Neuronal stem cell (in vitro differentiated cells): ENCODE data around the gene MCCD1.

Source experiments
- DNase-seq: peaks from one replicate; pipeline ENCODE4 v3.0.0-alpha.2; 2013; ENCODE audit warnings: low spot score
- H2AFZ ChIP-seq: one replicate; pipeline ENCODE4 v1.6.1; 2013; ENCODE audit warnings: mild to moderate bottlenecking, low read length, inconsistent platforms
- H2AK5ac ChIP-seq: 2 replicates; pipeline ENCODE4 v1.6.1; 2013; ENCODE audit warnings: low read depth, mild to moderate bottlenecking, inconsistent platforms, low read length, moderate library complexity, mixed read lengths
- H2BK120ac ChIP-seq: 2 replicates; pipeline ENCODE4 v1.6.1; 2013; ENCODE audit warnings: low read depth, mild to moderate bottlenecking, inconsistent platforms, low read length, moderate library complexity, mixed read lengths
- H2BK12ac ChIP-seq: one replicate; pipeline ENCODE4 v1.6.1; 2013; ENCODE audit warnings: low read length, inconsistent platforms
- H2BK15ac ChIP-seq: 2 replicates; pipeline ENCODE4 v1.6.1; 2013; ENCODE audit warnings: mild to moderate bottlenecking, low read length, inconsistent platforms, mixed read lengths
- H2BK5ac ChIP-seq: one replicate; pipeline ENCODE4 v1.6.1; 2013; ENCODE audit warnings: inconsistent platforms, mild to moderate bottlenecking, low read length, moderate library complexity
- H3K14ac ChIP-seq: one replicate; pipeline ENCODE4 v1.6.1; 2013; ENCODE audit warnings: low read length, inconsistent platforms
- H3K18ac ChIP-seq: 2 replicates; pipeline ENCODE4 v1.6.1; 2013; ENCODE audit warnings: low read length, inconsistent platforms
- H3K23ac ChIP-seq: 2 replicates; pipeline ENCODE4 v1.6.1; 2013; ENCODE audit warnings: low read depth, mild to moderate bottlenecking, mixed read lengths, low read length, inconsistent platforms; ENCODE audit not compliant: poor library complexity
- H3K27ac ChIP-seq: replicated peaks from 3 replicates; pipeline ENCODE4 v1.5.1; 2013; ENCODE audit warnings: low read length, inconsistent platforms
- H3K27me3 ChIP-seq, 3 experiments: 2 replicates each; pipeline ENCODE4 v1.6.1; 2013; ENCODE audit warnings: low read length in 3 of 3, mild to moderate bottlenecking in 2 of 3, inconsistent platforms in 1 of 3, low read depth in 1 of 3, mixed read lengths in 1 of 3, moderate library complexity in 1 of 3; ENCODE audit not compliant: control insufficient read depth in 3 of 3, insufficient read depth in 3 of 3
- H3K36me3 ChIP-seq, 2 donors: replicated peaks in 1 of 2; 2 replicates each; pipeline ENCODE4 v1.6.1; 2013; ENCODE audit warnings: low read length in 2 of 2; ENCODE audit not compliant: control insufficient read depth in 2 of 2, insufficient read depth in 2 of 2
- H3K4ac ChIP-seq: 2 replicates; pipeline ENCODE4 v1.6.1; 2013; ENCODE audit warnings: inconsistent platforms, mild to moderate bottlenecking, low read length, moderate library complexity
- H3K4me1 ChIP-seq, 2 donors: 1 replicate in 1 of 2; 2 replicates in 1 of 2; pipeline ENCODE4 v1.6.1; 2013; ENCODE audit warnings: low read length in 2 of 2, low read depth in 1 of 2; ENCODE audit not compliant: control insufficient read depth in 2 of 2, insufficient read depth in 1 of 2
- H3K4me2 ChIP-seq: one replicate; pipeline ENCODE4 v1.6.1; 2013; ENCODE audit warnings: mild to moderate bottlenecking, low read length, inconsistent platforms; ENCODE audit not compliant: insufficient read depth, poor library complexity, severe bottlenecking
- H3K4me3 ChIP-seq, 2 donors: 2 replicates each; pipeline ENCODE4 v1.5.1; 2013; ENCODE audit warnings: low read length in 2 of 2, mild to moderate bottlenecking in 2 of 2, inconsistent platforms in 1 of 2, moderate library complexity in 1 of 2
- H3K79me1 ChIP-seq: one replicate; pipeline ENCODE4 v1.6.1; 2013; ENCODE audit warnings: low read depth, mild to moderate bottlenecking, inconsistent platforms, low read length, moderate library complexity
- H3K9ac ChIP-seq: one replicate; pipeline ENCODE4 v1.6.1; 2013; ENCODE audit warnings: mild to moderate bottlenecking, low read depth, low read length, inconsistent platforms; ENCODE audit not compliant: poor library complexity
- H3K9me3 ChIP-seq, 2 donors: replicated peaks in 1 of 2; 2 replicates each; pipeline versions ENCODE3 to v1.6.1; 2013; ENCODE audit warnings: low read length in 2 of 2, mild to moderate bottlenecking in 2 of 2, inconsistent platforms in 1 of 2, low read depth in 1 of 2, mixed read lengths in 1 of 2, moderate library complexity in 1 of 2; ENCODE audit not compliant: control insufficient read depth in 2 of 2, insufficient read depth in 1 of 2
- H4K8ac ChIP-seq: one replicate; pipeline ENCODE4 v1.6.1; 2013; ENCODE audit warnings: low read depth, mild to moderate bottlenecking, inconsistent platforms, low read length, moderate library complexity
- H4K91ac ChIP-seq: one replicate; pipeline ENCODE4 v1.6.1; 2013; ENCODE audit warnings: low read length, low read depth, mild to moderate bottlenecking, inconsistent platforms; ENCODE audit not compliant: poor library complexity
- WGBS, 2 donors: extraction: QIAGEN DNeasy Blood & Tissue Kit; methylation state at CpG; one replicate each; pipeline ENCODE4 v1.1.7; 2013; ENCODE audit warnings: missing lambda C conversion rate in 2 of 2, mixed read lengths in 1 of 2; ENCODE audit not compliant: insufficient read length in 2 of 2, insufficient replicate concordance in 1 of 2; ENCODE audit errors: extremely low coverage in 2 of 2; 5-methylcytosine and 5-hydroxymethylcytosine counted together

The MCCD1 gene

DNA sequence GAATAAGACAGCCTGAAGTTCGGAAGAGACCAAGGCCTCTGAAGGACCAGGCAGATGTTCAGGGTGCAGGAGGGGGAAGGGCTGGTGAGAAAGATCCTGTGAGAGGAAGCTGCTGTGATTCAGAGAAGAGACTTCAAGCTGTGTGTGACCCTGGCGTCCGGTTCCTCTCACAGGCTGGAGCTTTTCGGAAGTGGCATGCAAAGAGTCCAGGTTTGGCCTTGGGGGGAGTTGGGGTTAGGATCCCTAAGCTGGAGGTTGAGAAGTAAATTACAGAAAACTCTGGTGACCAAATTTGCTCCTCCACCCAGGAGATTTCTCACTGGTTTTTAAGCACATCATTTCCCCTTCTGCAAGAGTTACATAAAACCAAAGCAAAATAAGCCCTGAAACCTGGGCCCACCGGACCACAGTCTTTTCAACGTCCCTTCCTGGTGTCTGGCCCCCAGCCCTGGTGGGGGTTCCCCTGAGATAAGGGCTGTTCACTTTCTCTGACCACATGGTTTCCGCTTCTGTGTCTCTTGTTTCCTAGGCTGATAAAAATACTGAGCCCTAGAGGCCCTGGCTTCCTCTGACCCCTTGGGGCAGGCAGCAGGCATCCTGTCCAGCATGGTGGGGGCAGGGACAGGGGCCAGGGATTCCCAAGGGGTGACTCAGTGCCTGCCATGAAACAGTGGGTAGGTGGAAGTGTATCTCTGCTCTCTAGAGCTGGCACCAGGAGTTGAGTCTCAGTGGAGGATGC, 31.4 kb downstream of the MCCD1 start:
- Histone ChIP-seq H3K4me1 (peaks cover 0 to 7% of the 10 kb centered on the region in 2 donors), H3K4me2 (no peak overlapping the region), H2BK15ac (no peak overlapping the region), H3K9ac (no peak overlapping the region), H3K79me1 (peaks cover 6% of the 10 kb centered on the region), H3K27me3 (no peaks in the 10 kb centered on the region), H3K4me3 (peak overlapping the region in 1 of 2 donors; percentile 40), H3K23ac (no peak overlapping the region), H4K91ac (no peak overlapping the region), H2BK5ac (no peak overlapping the region), H3K9me3 (no peaks in the 10 kb centered on the region), H3K14ac (no peak overlapping the region), H3K18ac (no peak overlapping the region), H2BK12ac (no peak overlapping the region), H3K27ac (no peak overlapping the region), H4K8ac (no peak overlapping the region), H2AFZ (no peak overlapping the region), H3K4ac (no peak overlapping the region), H2BK120ac (no peak overlapping the region), H2AK5ac (no peak overlapping the region), H3K36me3 (peaks cover 35 to 55% of the 10 kb centered on the region in 2 donors)
- no peak for DNase-seq
- whole genome bisulfite sequencing, 2 donors, result no CpG with 5 or more reads among the region's 7 CpGs

DNA sequence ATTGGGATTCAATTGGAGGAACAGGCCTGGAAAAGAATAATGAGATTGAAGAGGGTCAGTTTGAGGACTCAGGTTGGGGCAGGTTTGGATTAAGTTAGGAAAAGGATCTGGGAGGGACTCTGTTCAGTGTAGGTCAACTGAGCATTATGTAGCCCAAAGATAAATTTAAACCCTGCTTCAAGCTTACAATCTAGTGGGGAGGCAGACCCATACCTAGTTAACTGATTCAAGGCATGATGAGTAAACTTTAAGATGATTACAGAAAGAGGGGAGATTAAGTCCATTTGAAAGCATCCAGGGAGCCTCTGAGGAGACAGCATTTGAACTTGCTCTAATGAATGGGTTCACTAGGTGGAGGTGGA, 31.9 kb downstream of the MCCD1 start:
- no peak overlapping the region for H2BK12ac ChIP-seq
- H3K27ac ChIP-seq, result no peak overlapping the region
- H3K36me3 ChIP-seq, result peaks cover 35 to 54% of the 10 kb centered on the region in 2 donors
- no peaks in the 10 kb centered on the region for H3K27me3 ChIP-seq
- no peak overlapping the region for H3K4ac ChIP-seq
- H3K4me3 ChIP-seq, result no peak overlapping the region
- DNase-seq, result no peak
- no peak overlapping the region for H3K18ac ChIP-seq
- H2AFZ ChIP-seq, result no peak overlapping the region
- no peak overlapping the region for H3K9ac ChIP-seq
- no peak overlapping the region for H3K14ac ChIP-seq
- no peak overlapping the region for H4K91ac ChIP-seq
- H2BK5ac ChIP-seq, result no peak overlapping the region
- no peak overlapping the region for H3K23ac ChIP-seq
- H4K8ac ChIP-seq, result no peak overlapping the region
- H2BK120ac ChIP-seq, result no peak overlapping the region
- H3K9me3 ChIP-seq, result no peaks in the 10 kb centered on the region
- no peak overlapping the region for H3K4me2 ChIP-seq
- peaks cover 0 to 7% of the 10 kb centered on the region in 2 donors for H3K4me1 ChIP-seq
- no peak overlapping the region for H2AK5ac ChIP-seq
- no peak overlapping the region for H2BK15ac ChIP-seq
- peaks cover 6% of the 10 kb centered on the region for H3K79me1 ChIP-seq

DNA sequence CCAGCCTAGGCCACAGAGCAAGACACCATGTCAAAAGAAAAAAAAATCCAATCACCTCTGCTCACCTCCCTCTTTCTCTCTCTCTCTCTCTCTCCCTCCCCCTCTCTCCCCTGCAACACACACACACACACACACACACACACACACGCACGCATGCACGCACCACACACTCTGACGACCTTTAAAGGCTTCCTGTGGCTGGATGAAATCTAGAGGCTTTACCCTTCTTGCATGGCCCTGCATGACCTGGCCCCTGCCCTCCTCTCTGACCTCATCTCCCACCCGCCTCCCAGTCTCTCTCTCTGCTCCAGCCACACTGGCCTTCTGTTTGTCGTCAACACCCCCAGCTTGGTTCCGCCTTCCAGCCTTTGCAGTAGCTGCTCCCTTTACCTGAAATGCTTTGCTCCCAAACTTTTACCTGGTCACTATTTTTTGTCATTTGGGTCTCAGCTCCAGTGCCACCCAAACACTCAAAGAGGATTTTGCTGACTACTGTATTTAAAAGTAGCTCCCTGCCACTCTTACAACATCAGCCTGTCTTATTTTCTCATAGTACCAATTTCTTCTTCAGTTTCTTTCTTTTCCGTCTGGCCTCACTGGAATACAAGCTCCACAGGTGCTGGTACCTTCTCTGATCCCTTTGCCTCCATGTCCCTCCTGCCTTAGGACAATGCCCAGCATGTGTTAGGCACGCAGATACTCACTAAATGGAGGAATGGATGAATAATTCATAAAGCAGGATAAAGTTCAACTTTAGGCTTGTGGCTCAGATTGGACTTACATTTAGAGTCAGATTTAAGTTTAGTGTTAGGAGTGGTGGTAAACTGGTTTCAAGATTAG, 39.0 kb downstream of the MCCD1 start:
- H3K18ac ChIP-seq, result no peak overlapping the region
- no peaks in the 10 kb centered on the region for H3K79me1 ChIP-seq
- H3K36me3 ChIP-seq, result no peaks in the 10 kb centered on the region
- WGBS, 2 donors, result no CpG with 5 or more reads among the region's 9 CpGs
- H3K4me2 ChIP-seq, result no peak overlapping the region
- H3K27ac ChIP-seq, result no peak overlapping the region
- H3K4me1 ChIP-seq, result peaks cover 0 to 14% of the 10 kb centered on the region in 2 donors
- H3K9me3 ChIP-seq, result no peaks in the 10 kb centered on the region
- H2BK5ac ChIP-seq, result no peak overlapping the region
- no peak overlapping the region for H4K8ac ChIP-seq
- no peak overlapping the region for H3K4ac ChIP-seq
- no peak overlapping the region for H3K23ac ChIP-seq
- H2AK5ac ChIP-seq, result no peak overlapping the region
- no peak overlapping the region for H3K14ac ChIP-seq
- DNase-seq, result no peak
- H2BK120ac ChIP-seq, result no peak overlapping the region
- H2BK12ac ChIP-seq, result no peak overlapping the region
- H3K9ac ChIP-seq, result no peak overlapping the region
- H3K27me3 ChIP-seq, result peaks cover 0 to 14% (median 0%) of the 10 kb centered on the region in 3 experiments
- no peak overlapping the region for H3K4me3 ChIP-seq
- no peak overlapping the region for H2BK15ac ChIP-seq
- no peak overlapping the region for H4K91ac ChIP-seq
- peak overlapping the region; percentile 21 for H2AFZ ChIP-seq

DNA sequence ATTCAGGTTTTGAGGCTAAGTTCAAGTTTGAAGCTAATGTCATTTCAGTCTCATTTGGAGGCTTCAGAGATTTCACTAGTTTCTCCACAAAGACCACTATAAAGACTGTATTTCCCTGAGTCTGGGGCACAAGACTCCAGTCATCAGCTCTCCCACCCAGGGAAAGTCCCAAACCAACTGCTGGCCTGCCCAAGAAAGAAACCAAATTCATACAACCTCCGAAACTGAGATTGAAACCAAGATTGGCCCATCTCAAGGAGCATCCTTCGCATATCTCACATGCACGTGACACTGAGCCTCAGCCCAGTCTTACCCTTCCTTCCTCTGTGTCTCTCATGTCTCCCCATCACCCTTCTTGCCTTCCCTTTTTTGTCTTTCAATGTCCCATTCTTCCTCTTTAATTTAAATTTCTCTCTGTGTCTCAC, 39.8 kb downstream of the MCCD1 start:
- no peak overlapping the region for H3K4me2 ChIP-seq
- peaks cover 0 to 14% (median 0%) of the 10 kb centered on the region in 3 experiments for H3K27me3 ChIP-seq
- H2AK5ac ChIP-seq, result no peak overlapping the region
- H2AFZ ChIP-seq, result no peak overlapping the region
- H2BK5ac ChIP-seq, result no peak overlapping the region
- no peak overlapping the region for H2BK120ac ChIP-seq
- H3K9me3 ChIP-seq, result no peaks in the 10 kb centered on the region
- H3K9ac ChIP-seq, result no peak overlapping the region
- H4K91ac ChIP-seq, result no peak overlapping the region
- no peak overlapping the region for H3K4me3 ChIP-seq
- H3K23ac ChIP-seq, result no peak overlapping the region
- no peak overlapping the region for H2BK15ac ChIP-seq
- H4K8ac ChIP-seq, result no peak overlapping the region
- H2BK12ac ChIP-seq, result no peak overlapping the region
- H3K79me1 ChIP-seq, result no peaks in the 10 kb centered on the region
- H3K4ac ChIP-seq, result no peak overlapping the region
- no CpG with 5 or more reads among the region's 3 CpGs for WGBS, 2 donors
- H3K14ac ChIP-seq, result no peak overlapping the region
- H3K4me1 ChIP-seq, result peaks cover 0 to 14% of the 10 kb centered on the region in 2 donors
- no peaks in the 10 kb centered on the region for H3K36me3 ChIP-seq
- no peak overlapping the region for H3K27ac ChIP-seq
- no peak overlapping the region for H3K18ac ChIP-seq
- no peak for DNase-seq
